Right lobe of liver (tissue), 6 donors: ENCODE data around the gene MT1M. TPM values are rescaled to one million over a fixed set of nuclear protein-coding genes. Genes with fewer than 3 reads are reported as not detected.
A peak's percentile ranks its signal among the peaks of the same experiment; 100 is the strongest.
"Not testable (repeated sequence)": the region's sequence is repeated elsewhere in the genome, so short reads cannot be mapped to it uniquely, and the experiment has no call there.

Source experiments
- ATAC-seq, 4 donors: fragments of 200-7000 bp; cut with Tn5 transposase; one replicate each; pipeline ENCODE4 v1.9.1; 2020; ENCODE audit warnings: mild to moderate bottlenecking in 4 of 4, moderate library complexity in 4 of 4
- DNase-seq, 3 donors: peaks; one replicate each; pipeline ENCODE4 v3.0.0-alpha.2; 2020
- H3K27ac ChIP-seq, 3 donors: fragments of 200-600 bp; one replicate each; pipeline ENCODE4 v1.8.0; 2022
- H3K27me3 ChIP-seq, 2 donors: fragments of 200-600 bp; one replicate each; pipeline ENCODE4 v1.8.0; 2022
- H3K36me3 ChIP-seq, 4 donors: fragments of 200-600 bp; sonication (generic) in 1 of 4; one replicate each; pipeline versions ENCODE4 v1.5.1 to v1.8.0; 2017 to 2022; ENCODE audit warnings: control low read depth in 1 of 4
- H3K4me1 ChIP-seq, 4 donors: fragments of 200-600 bp; sonication (generic) in 1 of 4; one replicate each; pipeline versions ENCODE4 v1.5.1 to v1.8.0; 2017 to 2022; ENCODE audit warnings: control low read depth in 1 of 4
- H3K4me3 ChIP-seq, 3 donors: fragments of 200-600 bp; one replicate each; pipeline ENCODE4 v1.8.0; 2022
- H3K9me3 ChIP-seq, 4 donors: fragments of 200-600 bp; sonication (generic) in 1 of 4; one replicate each; pipeline versions ENCODE4 v1.5.1 to v1.8.0; 2017 to 2022; ENCODE audit warnings: control low read depth in 1 of 4
- CTCF ChIP-seq, 4 donors: fragments of 200-600 bp in 3 of 4; fragments of 450-650 bp in 1 of 4; IDR thresholded peaks; one replicate each; pipeline versions ENCODE4 v1.5.1 to v1.8.0; 2016 to 2022; ENCODE audit warnings: antibody characterized with exemption in 4 of 4, mild to moderate bottlenecking in 2 of 4
- POLR2A ChIP-seq: fragments of 450-650 bp; IDR thresholded peaks from one replicate; pipeline ENCODE4 v1.6.1; 2017; ENCODE audit warnings: antibody characterized with exemption, mild to moderate bottlenecking
- WGBS: methylation state at CpG from one replicate; pipeline ENCODE4 v1.1.6; 2018; ENCODE audit warnings: low coverage, low lambda C conversion rate; ENCODE audit not compliant: insufficient coverage; ENCODE audit errors: missing lambda C conversion rate; 5-methylcytosine and 5-hydroxymethylcytosine counted together
- intact Hi-C, 2 donors: fragments of 100-400 bp; cut with DNase I; formaldehyde crosslinking; loops; one replicate each; pipeline versions ENCODE4 v1.11.2 to v1.14.1; 2022
- total RNA-seq, 6 experiments: library from RNA; depleted of rRNA in 2 of 6; stranded (reverse); fragments of >200 nt in 2 of 6; fragmentation: NEBNext Ultra II Directional in 3 of 6; extraction: Animal tissue kit (Norgen Biotek cat#: 25700) in 3 of 6; gene quantifications; one replicate each; pipeline versions ENCODE4 v1.1.0 to v1.2.4, GENCODE V29; 2016 to 2023
- donor health status: DM: no; HTN: yes; CAD: no.
- donor health status: DM: no; HTN: no; CAD: no.
- donor health status: DM: no; HTN: no; CAD: no.
- donor health status: DM: no; HTN: yes; CAD: no.
- donor health status: DM: no; HTN: yes; CAD: no.

MT1M gene
- total RNA-seq, 6 experiments from 2014 or later: 8.6 to 569 (median 84.5) TPM

GRCh38 chr16:56658327-56658875 lies 25.9 kb downstream of the MT1M start:
- Histone ChIP-seq H3K4me3 (peak overlapping the region; percentile 58 to 78 (median 61)), H3K27ac (peak overlapping the region; percentile 63 to 91 (median 67)), H3K36me3 (peaks cover 0 to 13% (median 0%) of the 10 kb centered on the region in 4 donors), H3K4me1 (peaks cover 0 to 8% (median 1%) of the 10 kb centered on the region in 4 donors), H3K27me3 (no peaks in the 10 kb centered on the region), H3K9me3 (no peaks in the 10 kb centered on the region)
- TF ChIP-seq CTCF (IDR thresholded peaks at IDR 0.05) (no peak), POLR2A (no peak)
- DNase-seq: peak in 2 of 3 donors; percentile 65 to 79
- 56% methylated on average over 6 of the region's 10 CpGs for WGBS
- ATAC-seq: peak in 1 of 4 donors; percentile 0
- intact Hi-C loops: no loop called here

GRCh38 chr16:56662357-56663354 lies 30.2 kb downstream of the MT1M start:
- WGBS: 51% methylated on average over 31 of the region's 48 CpGs
- intact Hi-C loops: no loop called here
- DNase-seq (no peak), ATAC-seq (no peak)
- H3K36me3 ChIP-seq: peaks cover 0 to 13% (median 0%) of the 10 kb centered on the region in 4 donors
- H3K27ac ChIP-seq: no peak overlapping the region
- TF ChIP-seq POLR2A (no peak), CTCF (IDR thresholded peaks at IDR 0.05) (no peak)
- H3K27me3 ChIP-seq: no peaks in the 10 kb centered on the region
- no peak overlapping the region for H3K4me3 ChIP-seq
- no peaks in the 10 kb centered on the region for H3K9me3 ChIP-seq
- H3K4me1 ChIP-seq: peaks cover 0 to 8% (median 0%) of the 10 kb centered on the region in 4 donors

GRCh38 chr16:56664506-56664905 lies 32.0 kb downstream of the MT1M start:
- DNase-seq (peak in 1 of 3 donors; percentile 57), ATAC-seq (peak in 2 of 4 donors; percentile 1 to 5)
- no peak for TF ChIP-seq POLR2A
- Histone ChIP-seq H3K36me3 (peaks cover 0 to 3% (median 0%) of the 10 kb centered on the region in 4 donors), H3K9me3 (no peaks in the 10 kb centered on the region), H3K27me3 (no peaks in the 10 kb centered on the region), H3K4me1 (peaks cover 0 to 9% (median 0%) of the 10 kb centered on the region in 4 donors), H3K27ac (no peak overlapping the region), H3K4me3 (no peak overlapping the region)
- intact Hi-C loops: no loop called here
- no CpG with 5 or more reads among the region's 1 CpG for WGBS

DNA sequence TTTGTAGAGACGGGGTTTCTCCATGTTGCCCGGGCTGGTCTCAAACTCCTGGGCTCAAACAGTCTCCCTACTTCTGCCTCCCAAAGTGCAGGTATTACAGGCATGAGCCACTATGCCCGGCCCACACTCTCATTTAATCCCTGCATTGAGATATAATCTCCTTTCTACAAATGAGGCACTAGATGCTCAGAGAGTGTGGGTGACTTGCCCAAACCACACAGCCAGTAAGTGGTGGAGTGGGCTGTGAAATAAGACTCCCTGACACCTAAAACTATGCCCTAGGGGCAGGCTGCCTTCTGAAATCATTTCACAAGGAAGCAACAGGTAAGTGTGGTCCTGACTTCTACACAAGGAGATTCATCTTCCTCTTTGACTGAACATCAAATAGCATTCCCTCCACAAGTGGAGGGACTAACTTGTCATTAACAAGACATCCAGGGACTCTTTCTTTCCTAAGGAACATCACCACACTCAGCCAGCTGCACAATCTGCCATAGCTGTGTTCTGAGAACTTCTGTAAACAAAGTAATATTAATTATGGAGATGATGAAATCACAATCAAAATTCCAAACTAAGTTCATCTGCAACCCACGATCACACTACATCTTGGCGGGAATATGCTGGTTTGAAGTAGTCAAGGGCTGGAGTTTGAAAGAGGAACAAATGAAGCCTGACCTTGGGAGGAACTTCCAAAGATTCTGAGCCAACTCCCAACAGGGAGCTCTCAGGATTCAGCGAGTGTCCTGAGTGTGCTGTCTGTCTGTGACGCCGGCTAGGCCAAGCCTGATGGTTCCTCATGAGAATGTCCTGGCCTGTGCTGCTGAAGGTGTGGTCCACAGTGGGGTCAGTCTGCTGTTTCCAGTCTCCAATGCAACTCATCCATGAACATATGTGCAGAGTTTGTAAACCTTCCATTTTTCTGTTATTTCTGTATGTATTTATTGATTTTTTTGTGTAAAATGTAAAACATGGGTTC lies 33.1 kb downstream of the MT1M start:
- 67% methylated on average over 5 of the region's 8 CpGs for WGBS
- peak in 2 of 3 donors; percentile 73 to 76 for DNase-seq
- intact Hi-C loops, H3K4me1 ChIP-seq, H3K9me3 ChIP-seq, H3K36me3 ChIP-seq, H3K27me3 ChIP-seq: not testable (repeated sequence)
- H3K27ac ChIP-seq: peak overlapping the region in 1 of 3 donors; percentile 88
- H3K4me3 ChIP-seq: peak overlapping the region in 2 of 3 donors; percentile 73 to 85
- ATAC-seq: peak in 2 of 4 donors; percentile 4 to 9
